GM12878 (cell line): ENCODE data around the gene LRIG2. TPM values are rescaled to one million over a fixed set of nuclear protein-coding genes. Genes with fewer than 3 reads are reported as not detected.

Experiments
- ATAC-seq: fragments of 200-7000 bp; cut with Tn5 transposase; 3 replicates; pipeline ENCODE4 v1.9.1; 2020; ENCODE audit warnings: mild to moderate bottlenecking, moderate library complexity
- BruUV-seq: library from RNA; stranded (reverse); fragments of 400-500 nt; replicated peaks from 2 replicates; lab custom pipeline; 2021; lab: Mats Ljungman, UMichigan
- CTCF ChIA-PET: fragments of 300-600 bp; sonication (Branson Sonifier 250); formaldehyde crosslinking; extraction: SDS; loops from one replicate; lab custom pipeline; 2021; ENCODE audit warnings: inconsistent platforms; lab: Yijun Ruan, JAX
- POLR2A ChIA-PET: fragments of 350-600 bp; formaldehyde crosslinking; extraction: SDS; loops from one replicate; lab custom pipeline; 2021; ENCODE audit warnings: inconsistent platforms; lab: Charles Lee
- RAD21 ChIA-PET: fragments of 300-600 bp; sonication (Branson Sonifier 250); formaldehyde crosslinking; loops from one replicate; lab custom pipeline; 2023; ENCODE audit warnings: antibody characterized with exemption; ENCODE audit not compliant: unreplicated experiment; lab: Charles Lee
- SMC1A ChIA-PET: fragments of 300-600 bp; sonication (Branson Sonifier 250); formaldehyde crosslinking; loops from one replicate; lab custom pipeline; 2023; ENCODE audit not compliant: unreplicated experiment, uncharacterized antibody; lab: Charles Lee
- DNase-seq: peaks from one replicate; pipeline ENCODE4 v3.0.0-alpha.2; 2011; ENCODE audit warnings: low read depth, low spot score
- FAIRE-seq: peaks from 3 replicates; lab custom pipeline; 2011; peaks lifted over from hg19 to GRCh38; lab: Jason Lieb, UNC
- H2AFZ ChIP-seq: 2 replicates; pipeline ENCODE4 v1.6.0; 2011; ENCODE audit warnings: low read depth, low read length, control low read depth; ENCODE audit not compliant: control insufficient read depth
- H3K27ac ChIP-seq: 2 replicates; pipeline ENCODE4 v1.5.1; 2011; ENCODE audit warnings: control low read depth; ENCODE audit not compliant: control insufficient read depth, insufficient read depth
- H3K27me3 ChIP-seq, 2 experiments: replicated peaks in 1 of 2; 2 replicates each; pipeline versions ENCODE4 v1.6.0 to v1.6.1; 2011; ENCODE audit warnings: low read length in 1 of 2; ENCODE audit not compliant: control insufficient read depth in 2 of 2, insufficient read depth in 2 of 2
- H3K36me3 ChIP-seq, 2 experiments: 2 replicates each; pipeline ENCODE4 v1.5.1; 2011; ENCODE audit warnings: low read length in 1 of 2; ENCODE audit not compliant: control insufficient read depth in 2 of 2, insufficient read depth in 2 of 2
- H3K4me1 ChIP-seq: 2 replicates; pipeline ENCODE4 v1.6.1; 2011; ENCODE audit warnings: mild to moderate bottlenecking, low read length, moderate library complexity, mixed read lengths; ENCODE audit not compliant: control insufficient read depth, insufficient read depth
- H3K4me2 ChIP-seq: 2 replicates; pipeline ENCODE4 v1.6.0; 2011; ENCODE audit warnings: control low read depth; ENCODE audit not compliant: control insufficient read depth, insufficient read depth
- H3K4me3 ChIP-seq: fragments of 200-600 bp; sonication (generic); 2 replicates; pipeline ENCODE4 v1.5.1; 2016
- H3K79me2 ChIP-seq: 2 replicates; pipeline ENCODE4 v1.6.0; 2011; ENCODE audit warnings: low read length; ENCODE audit not compliant: control insufficient read depth, insufficient read depth
- H3K9ac ChIP-seq: 2 replicates; pipeline ENCODE4 v1.8.0; 2011; ENCODE audit warnings: low read length, control low read depth, mixed read lengths; ENCODE audit not compliant: control insufficient read depth, insufficient read depth
- H3K9me3 ChIP-seq: replicated peaks from 3 replicates; pipeline ENCODE4 v1.5.1; 2011; ENCODE audit warnings: mild to moderate bottlenecking, low read length; ENCODE audit not compliant: control insufficient read depth, insufficient read depth
- H4K20me1 ChIP-seq: 2 replicates; pipeline ENCODE4 v1.6.0; 2011; ENCODE audit not compliant: control insufficient read depth, insufficient read depth
- ASH2L ChIP-seq: fragments of 300-600, 200-600 bp; sonication (generic); IDR thresholded peaks from 2 replicates; pipeline ENCODE4 v1.6.1; 2017; ENCODE audit warnings: low read depth, mild to moderate bottlenecking, borderline replicate concordance
- ATF2 ChIP-seq: IDR thresholded peaks from 2 replicates; pipeline ENCODE4 v1.6.1; 2012; ENCODE audit warnings: low read length, inconsistent platforms
- CUX1 ChIP-seq: IDR thresholded peaks from 2 replicates; pipeline ENCODE4 v1.6.1; 2012; ENCODE audit warnings: improper control_type of control experiment, low read depth, low read length; ENCODE audit not compliant: insufficient replicate concordance
- GATAD2B ChIP-seq: fragments of 450-650 bp; conservative IDR thresholded peaks from 2 replicates; pipeline ENCODE4 v1.6.1; 2017; ENCODE audit warnings: low read depth, mild to moderate bottlenecking, moderate library complexity
- KAT2A ChIP-seq: conservative IDR thresholded peaks from 2 replicates; pipeline ENCODE4 v1.6.1; 2011; ENCODE audit warnings: low read depth, low read length; ENCODE audit not compliant: control insufficient read depth
- MEF2A ChIP-seq: IDR thresholded peaks from 2 replicates; pipeline ENCODE4 v1.6.1; 2011; ENCODE audit warnings: low read depth, mild to moderate bottlenecking, low read length, moderate library complexity; ENCODE audit not compliant: insufficient read depth
- MYC ChIP-seq: IDR thresholded peaks from 2 replicates; pipeline ENCODE4 v1.6.1; 2011; ENCODE audit warnings: mild to moderate bottlenecking, low read length, moderate library complexity, inconsistent platforms; ENCODE audit not compliant: insufficient read depth, insufficient replicate concordance, insufficient read length, severe bottlenecking
- NR2C1 ChIP-seq: fragments of 450-650 bp; IDR thresholded peaks from 2 replicates; pipeline ENCODE4 v1.6.1; 2017; ENCODE audit warnings: antibody characterized with exemption, mild to moderate bottlenecking, moderate library complexity
- NR2C2 ChIP-seq: IDR thresholded peaks from 2 replicates; pipeline ENCODE4 v1.6.1; 2011; ENCODE audit warnings: borderline replicate concordance, low read depth; ENCODE audit not compliant: control insufficient read depth, insufficient read length
- PRDM15 ChIP-seq: fragments of 450-650 bp; formaldehyde crosslinking; IDR thresholded peaks from 2 replicates; pipeline ENCODE4 v1.4.0; 2020; ENCODE audit warnings: mild to moderate bottlenecking, moderate library complexity
- RBBP5 ChIP-seq: fragments of 200-600 bp; sonication (generic); conservative IDR thresholded peaks from 2 replicates; pipeline ENCODE4 v1.6.1; 2016
- RUNX3 ChIP-seq: IDR thresholded peaks from 2 replicates; pipeline ENCODE4 v1.6.1; 2012; ENCODE audit warnings: low read length, inconsistent platforms
- SIX5 ChIP-seq: IDR thresholded peaks from 2 replicates; pipeline ENCODE4 v1.6.1; 2011; ENCODE audit warnings: mild to moderate bottlenecking, low read depth, low read length, moderate library complexity; ENCODE audit not compliant: severe bottlenecking
- SMC3 ChIP-seq: IDR thresholded peaks from 2 replicates; pipeline ENCODE4 v1.6.1; 2011; ENCODE audit warnings: low read length, improper control_type of control experiment, borderline replicate concordance
- WGBS: methylation state at CpG from one replicate; pipeline ENCODE4 v1.1.6; 2016; ENCODE audit warnings: low lambda C conversion rate; ENCODE audit not compliant: insufficient replicate concordance, insufficient coverage; ENCODE audit errors: missing lambda C conversion rate; 5-methylcytosine and 5-hydroxymethylcytosine counted together
- in situ Hi-C: fragments of 300-500 bp; cut with MboI; formaldehyde crosslinking; loops from 9 replicates; pipeline ENCODE4 v1.14.3; 2018; ENCODE audit warnings: mixed read lengths
- intact Hi-C: fragments of 100-400 bp; cut with micrococcal nuclease; formaldehyde crosslinking; loops from one replicate; pipeline ENCODE4 v1.14.2; 2022; ENCODE audit not compliant: unreplicated experiment
- polyA plus RNA-seq, 11 experiments: library from polyadenylated mRNA; depleted of rRNA in 4 of 11; unstranded in 6 of 11; stranded (reverse) in 5 of 11; fragments of >200 nt; fragmentation: Nextera tagmentation in 4 of 11; fragmentation: Illumina TruSeq in 1 of 11; extraction: Ambion mirVana in 4 of 11; extraction: Trizol in 1 of 11; gene quantifications; 1 replicate in 1 of 11; 2 replicates in 10 of 11; pipeline versions ENCODE4 v1.2.1 to v1.2.3, GENCODE V29; 2011 to 2016; ENCODE audit warnings: inconsistent platforms in 2 of 11, missing spikeins in 2 of 11, low read depth in 1 of 11
- total RNA-seq, 4 experiments: library from RNA; depleted of rRNA in 3 of 4; stranded (reverse); fragments of >200 nt in 3 of 4; fragmentation: Illumina TruSeq in 1 of 4; extraction: Trizol in 1 of 4; gene quantifications; 2 replicates each; pipeline versions ENCODE4 v1.2.1 to v1.2.3, GENCODE V29; 2013 to 2021

Gene LRIG2
- total and polyA plus RNA-seq, 10 of the 15 experiments (the other 5 are each of a cell fraction or from before 2014, with no cell fraction given): 0.77 to 11.8 (median 5.1) TPM

GRCh38 chr1:113125517-113125916 is 52.5 kb downstream of the LRIG2 start:
- 2% methylated on average over 3 of the region's 3 CpGs for WGBS
- Histone ChIP-seq H3K27ac (no peak overlapping the region), H3K4me2 (no peak overlapping the region), H3K4me1 (no peaks in the 10 kb centered on the region; the same call in 1 of the 2 replicates), H3K9ac (no peak overlapping the region), H3K79me2 (no peaks in the 10 kb centered on the region), H3K36me3 (peaks cover 4 to 18% of the 10 kb centered on the region in 2 experiments; a peak in 3 of 4 replicates), H2AFZ (no peak overlapping the region), H3K9me3 (no peaks in the 10 kb centered on the region), H4K20me1 (no peaks in the 10 kb centered on the region), H3K27me3 (no peaks in the 10 kb centered on the region), H3K4me3 (no peak overlapping the region)
- ChIA-PET SMC1A (no interaction called here), RAD21 (no interaction called here), POLR2A (no interaction called here), CTCF (no interaction called here)
- no peak for DNase-seq
- intact Hi-C loops (no loop called here), in situ Hi-C loops (no loop called here)
- BruUV-seq: no TSS peak
- ATAC-seq: no peak
- TF ChIP-seq RUNX3 (no peak), SIX5 (no peak), NR2C1 (no peak), PRDM15 (no peak), MYC (no peak), KAT2A (no peak), ATF2 (no peak), MEF2A (no peak), CUX1 (no peak), ASH2L (no peak), GATAD2B (no peak), SMC3 (no peak), NR2C2 (no peak), RBBP5 (no peak)
- FAIRE-seq: no peak
